22Rv1 (cell line): ENCODE measurements around the gene GID4.

Experiments
- ZFX ChIP-seq: fragments of 450-650 bp; IDR thresholded peaks from 2 replicates; pipeline ENCODE4 v1.6.1; 2017; ENCODE audit warnings: antibody characterized with exemption, borderline replicate concordance
- TF ChIP-seq, protein P1 (sequence below): fragments of 450-650 bp; IDR thresholded peaks from 2 replicates; pipeline ENCODE4 v1.5.1; 2017; ENCODE audit warnings: mild to moderate bottlenecking

DNA sequence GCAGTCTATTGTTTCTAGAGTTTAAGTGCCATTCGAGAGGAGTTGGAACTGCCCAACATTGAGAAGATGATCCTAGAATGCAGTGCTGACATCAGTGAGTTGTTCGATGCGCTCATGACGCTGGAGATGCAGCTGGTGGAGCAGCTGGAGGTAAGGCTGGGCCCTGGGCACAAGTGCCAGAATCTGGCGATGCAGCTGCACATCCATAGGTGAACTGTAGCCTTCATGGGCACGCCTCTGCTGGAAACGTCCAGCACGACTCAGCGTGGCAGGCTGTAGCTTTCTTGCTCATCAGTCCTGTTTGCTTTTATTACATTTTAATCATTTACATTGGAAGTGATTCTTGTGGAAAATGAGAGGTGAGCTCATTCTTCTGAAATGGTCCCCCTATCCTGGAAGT is 34.9 kb upstream of the GID4 start:
- TF ChIP-seq, protein P1, sequence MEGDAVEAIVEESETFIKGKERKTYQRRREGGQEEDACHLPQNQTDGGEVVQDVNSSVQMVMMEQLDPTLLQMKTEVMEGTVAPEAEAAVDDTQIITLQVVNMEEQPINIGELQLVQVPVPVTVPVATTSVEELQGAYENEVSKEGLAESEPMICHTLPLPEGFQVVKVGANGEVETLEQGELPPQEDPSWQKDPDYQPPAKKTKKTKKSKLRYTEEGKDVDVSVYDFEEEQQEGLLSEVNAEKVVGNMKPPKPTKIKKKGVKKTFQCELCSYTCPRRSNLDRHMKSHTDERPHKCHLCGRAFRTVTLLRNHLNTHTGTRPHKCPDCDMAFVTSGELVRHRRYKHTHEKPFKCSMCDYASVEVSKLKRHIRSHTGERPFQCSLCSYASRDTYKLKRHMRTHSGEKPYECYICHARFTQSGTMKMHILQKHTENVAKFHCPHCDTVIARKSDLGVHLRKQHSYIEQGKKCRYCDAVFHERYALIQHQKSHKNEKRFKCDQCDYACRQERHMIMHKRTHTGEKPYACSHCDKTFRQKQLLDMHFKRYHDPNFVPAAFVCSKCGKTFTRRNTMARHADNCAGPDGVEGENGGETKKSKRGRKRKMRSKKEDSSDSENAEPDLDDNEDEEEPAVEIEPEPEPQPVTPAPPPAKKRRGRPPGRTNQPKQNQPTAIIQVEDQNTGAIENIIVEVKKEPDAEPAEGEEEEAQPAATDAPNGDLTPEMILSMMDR: no peak
- TF ChIP-seq ZFX: no peak
